B cell (primary cell): ENCODE results near the gene PRPF19. TPM values are rescaled to one million over a fixed set of nuclear protein-coding genes. Genes with fewer than 3 reads are reported as not detected.

ENCODE experiments used
- ATAC-seq: fragments of 200-7000 bp; cut with Tn5 transposase; one replicate; pipeline ENCODE4 v1.10.0; 2021; ENCODE audit warnings: low read depth, mild to moderate bottlenecking, moderate number of reproducible peaks, moderate library complexity
- CTCF ChIA-PET: fragments of 350-600 bp; sonication (Branson Sonifier 250); formaldehyde crosslinking; loops from one replicate; lab custom pipeline; 2021; ENCODE audit warnings: antibody characterized with exemption, inconsistent platforms; lab: Charles Lee
- POLR2A ChIA-PET: fragments of 350-600 bp; sonication (Branson Sonifier 250); formaldehyde crosslinking; loops from one replicate; lab custom pipeline; 2021; ENCODE audit warnings: antibody characterized with exemption; lab: Charles Lee
- DNase-seq: peaks from one replicate; pipeline ENCODE4 v3.0.0; 2013
- H2AFZ ChIP-seq: 2 replicates; pipeline ENCODE4 v1.6.1; 2012; ENCODE audit warnings: mild to moderate bottlenecking, low read depth, low read length; ENCODE audit not compliant: insufficient read depth, poor library complexity, severe bottlenecking
- H3K27ac ChIP-seq, 2 donors: 1 replicate in 1 of 2; 2 replicates in 1 of 2; pipeline ENCODE4 v1.5.1; 2012 to 2013; ENCODE audit warnings: low read length in 2 of 2, mild to moderate bottlenecking in 2 of 2, moderate library complexity in 1 of 2
- H3K27me3 ChIP-seq, 4 experiments: fragments of 200-600 bp in 1 of 4; sonication (generic) in 1 of 4; replicated peaks in 1 of 4; 1 replicate in 2 of 4; 2 replicates in 2 of 4; pipeline versions ENCODE4 v1.6.1 to v1.7.0; 2013 to 2016; ENCODE audit warnings: low read length in 3 of 4, mild to moderate bottlenecking in 2 of 4, mixed read lengths in 1 of 4, moderate library complexity in 1 of 4; ENCODE audit not compliant: insufficient read depth in 4 of 4, control insufficient read depth in 3 of 4; ENCODE audit errors: control extremely low read depth in 1 of 4
- H3K36me3 ChIP-seq, 2 experiments: replicated peaks in 1 of 2; 1 replicate in 1 of 2; 2 replicates in 1 of 2; pipeline versions ENCODE4 v1.6.1 to v1.7.1; 2013; ENCODE audit warnings: low read length in 1 of 2; ENCODE audit not compliant: insufficient read depth in 2 of 2, control insufficient read depth in 1 of 2; ENCODE audit errors: control extremely low read depth in 1 of 2, extremely low read depth in 1 of 2
- H3K4me1 ChIP-seq, 2 donors: fragments of 200-600 bp in 1 of 2; sonication (generic) in 1 of 2; 1 replicate in 1 of 2; 2 replicates in 1 of 2; pipeline versions ENCODE4 v1.5.1 to v1.6.1; 2013 to 2017; ENCODE audit warnings: low read length in 2 of 2; ENCODE audit not compliant: control insufficient read depth in 2 of 2, insufficient read depth in 2 of 2
- H3K4me2 ChIP-seq: replicated peaks from 2 replicates; pipeline ENCODE3; 2012; ENCODE audit warnings: mild to moderate bottlenecking, low read depth, low read length; ENCODE audit not compliant: poor library complexity, severe bottlenecking
- H3K4me3 ChIP-seq, 5 experiments: fragments of 200-600 bp in 1 of 5; sonication (generic) in 1 of 5; 1 replicate in 3 of 5; 2 replicates in 2 of 5; pipeline versions ENCODE4 v1.5.1 to v1.7.0; 2011 to 2016; ENCODE audit warnings: low read length in 4 of 5, mild to moderate bottlenecking in 4 of 5, low read depth in 2 of 5, control low read depth in 1 of 5, moderate library complexity in 1 of 5; ENCODE audit not compliant: insufficient read depth in 1 of 5; ENCODE audit errors: control extremely low read depth in 1 of 5, extremely low read depth in 1 of 5
- H3K79me2 ChIP-seq: fragments of 200-600 bp; sonication (generic); one replicate; pipeline ENCODE4 v1.6.0; 2016; ENCODE audit warnings: low read length; ENCODE audit not compliant: control insufficient read depth, insufficient read depth
- H3K9ac ChIP-seq: fragments of 200-600 bp; sonication (generic); 2 replicates; pipeline ENCODE4 v1.6.1; 2017; ENCODE audit warnings: mild to moderate bottlenecking, low read length, moderate library complexity
- H3K9me3 ChIP-seq, 3 donors: one replicate each; pipeline versions ENCODE4 v1.6.1 to v1.7.1; 2013; ENCODE audit warnings: low read length in 2 of 3; ENCODE audit not compliant: control insufficient read depth in 2 of 3, insufficient read depth in 1 of 3; ENCODE audit errors: control extremely low read depth in 1 of 3
- H4K20me1 ChIP-seq: 2 replicates; pipeline ENCODE4 v1.6.0; 2012; ENCODE audit warnings: mild to moderate bottlenecking, low read length; ENCODE audit not compliant: insufficient read depth, control insufficient read depth, poor library complexity, severe bottlenecking
- H3K27ac Mint-ChIP-seq: one replicate; pipeline ENCODE4 v1.8.0; 2021; ENCODE audit warnings: mixed read lengths
- H3K27me3 Mint-ChIP-seq: one replicate; pipeline ENCODE4 v1.8.0; 2021; ENCODE audit warnings: mixed read lengths
- H3K4me1 Mint-ChIP-seq: one replicate; pipeline ENCODE4 v1.8.0; 2021; ENCODE audit warnings: mixed read lengths
- H3K4me3 Mint-ChIP-seq: one replicate; pipeline ENCODE4 v1.8.0; 2021; ENCODE audit warnings: mixed read lengths
- H3K9me3 Mint-ChIP-seq: one replicate; pipeline ENCODE4 v1.8.0; 2022; ENCODE audit warnings: mixed read lengths; ENCODE audit not compliant: insufficient read depth
- CTCF ChIP-seq: fragments of 200-600 bp; IDR thresholded peaks from one replicate; pipeline ENCODE4 v1.8.0; 2022; ENCODE audit warnings: antibody characterized with exemption, mild to moderate bottlenecking
- EZH2 ChIP-seq: IDR thresholded peaks from 2 replicates; pipeline ENCODE4 v1.6.1; 2012; ENCODE audit warnings: borderline replicate concordance, low read depth, mild to moderate bottlenecking, moderate library complexity, low read length; ENCODE audit not compliant: insufficient read depth, poor library complexity, severe bottlenecking
- WGBS: methylation state at CpG from one replicate; pipeline ENCODE4 v1.1.5; 2013; ENCODE audit warnings: missing lambda C conversion rate; ENCODE audit not compliant: insufficient coverage; 5-methylcytosine and 5-hydroxymethylcytosine counted together
- intact Hi-C: fragments of 100-400 bp; cut with micrococcal nuclease; formaldehyde crosslinking; loops from one replicate; pipeline ENCODE4 v1.10.0; 2022
- polyA plus RNA-seq: library from polyadenylated mRNA; depleted of rRNA; stranded (reverse); fragments of >200 nt; gene quantifications from 2 replicates; pipeline ENCODE4 v1.2.3, GENCODE V29; 2012
- total RNA-seq, 2 donors: library from RNA; stranded (reverse); fragments of 120-200 nt in 1 of 2; gene quantifications; 1 replicate in 1 of 2; 2 replicates in 1 of 2; pipeline versions ENCODE4 v1.2.3 to v1.2.4, GENCODE V29; 2013 to 2022

The PRPF19 gene
- total and polyA plus RNA-seq, 2 donors (not counting 1 experiment from before 2014, with no cell fraction given): 41.8 to 89.9 TPM

- Histone ChIP-seq H2AFZ (no peak overlapping the region), H3K9ac (no peak overlapping the region), H3K4me2 (no peak overlapping the region), H4K20me1 (no peaks in the 10 kb centered on the region), H3K27ac (no peak overlapping the region), H3K4me1 (no peaks in the 10 kb centered on the region), H3K79me2 (no peaks in the 10 kb centered on the region), H3K36me3 (peaks cover 0 to 47% of the 10 kb centered on the region in 2 experiments), H3K9me3 (no peaks in the 10 kb centered on the region), H3K27me3 (no peaks in the 10 kb centered on the region), H3K4me3 (no peak overlapping the region)
- TF ChIP-seq CTCF: no peak
- ChIA-PET CTCF (interaction anchor here (0.6 to 1.5 kb wide), 5 partner anchors 8 to 113 kb away, joined by 3 to 5 read pairs (median 3); no protein-coding TSS in a partner anchor), POLR2A (no interaction called here)
- H3K27me3 Mint-ChIP-seq: no peaks in the 10 kb centered on the region
- H3K4me1 Mint-ChIP-seq: no peaks in the 10 kb centered on the region
- DNase-seq (no peak), ATAC-seq (no peak)
- H3K9me3 Mint-ChIP-seq: no peaks in the 10 kb centered on the region
- no peak overlapping the region for H3K27ac Mint-ChIP-seq
- H3K4me3 Mint-ChIP-seq: no peak overlapping the region
- intact Hi-C loops: no loop called here
- no CpG with 5 or more reads among the region's 5 CpGs for WGBS
Observed at GRCh38 chr11:60890696-60891095, 15.7 kb downstream of the PRPF19 start.

- ChIA-PET POLR2A (no interaction called here), CTCF (interaction anchor here (1.2 to 1.5 kb wide), 3 partner anchors 9 to 18 kb away, joined by 3 to 5 read pairs (median 3); no protein-coding TSS in a partner anchor)
- no peaks in the 10 kb centered on the region for H4K20me1 ChIP-seq
- no peaks in the 10 kb centered on the region for H3K4me1 ChIP-seq
- WGBS: 50% methylated on average over 6 of the region's 6 CpGs
- no peaks in the 10 kb centered on the region for H3K27me3 Mint-ChIP-seq
- H3K4me3 ChIP-seq: no peak overlapping the region
- no peak overlapping the region for H3K9ac ChIP-seq
- ATAC-seq: no peak
- no peak overlapping the region for H3K4me3 Mint-ChIP-seq
- intact Hi-C loops: no loop called here
- no peak overlapping the region for H3K27ac Mint-ChIP-seq
- H3K36me3 ChIP-seq: peaks cover 0 to 39% of the 10 kb centered on the region in 2 experiments
- no peaks in the 10 kb centered on the region for H3K79me2 ChIP-seq
- no peak overlapping the region for H3K4me2 ChIP-seq
- no peak overlapping the region for H2AFZ ChIP-seq
- DNase-seq: no peak
- H3K9me3 Mint-ChIP-seq: no peaks in the 10 kb centered on the region
- no peak for TF ChIP-seq EZH2
- no peak for TF ChIP-seq CTCF
- H3K4me1 Mint-ChIP-seq: no peaks in the 10 kb centered on the region
- H3K9me3 ChIP-seq: no peaks in the 10 kb centered on the region
- no peaks in the 10 kb centered on the region for H3K27me3 ChIP-seq
- H3K27ac ChIP-seq: no peak overlapping the region
Observed at GRCh38 chr11:60889869-60890311, 16.5 kb downstream of the PRPF19 start.
